GM21423 (cell line): ENCODE results near the gene YAP1.

Source experiments
- ATAC-seq: cut with Tn5 transposase; IDR thresholded peaks from one replicate; pipeline ENCODE4 v1.9.1; 2021; ENCODE audit warnings: mild to moderate bottlenecking, moderate library complexity; ENCODE audit not compliant: unreplicated experiment

The YAP1 gene

GRCh38 chr11:102155676-102156075 lies 45.4 kb downstream of the YAP1 start:
- ATAC-seq: no peak

GRCh38 chr11:102157219-102157618 lies 47.0 kb downstream of the YAP1 start:
- no peak for ATAC-seq

- ATAC-seq: no peak
These were observed 48.0 kb downstream of the YAP1 start for GRCh38 chr11:102158164-102158735.

- no peak for ATAC-seq
These were observed 53.1 kb downstream of the YAP1 start for GRCh38 chr11:102163368-102163767.

GRCh38 chr11:102166175-102167064 lies 56.2 kb downstream of the YAP1 start:
- ATAC-seq: no peak

GRCh38 chr11:102168481-102168880 lies 58.2 kb downstream of the YAP1 start:
- ATAC-seq: no peak

- ATAC-seq: no peak
These were observed 60.9 kb downstream of the YAP1 start for GRCh38 chr11:102171101-102171500.

GRCh38 chr11:102172127-102172848 lies 62.0 kb downstream of the YAP1 start:
- no peak for ATAC-seq

- no peak for ATAC-seq
These were observed 66.9 kb downstream of the YAP1 start for GRCh38 chr11:102177126-102177525.

- ATAC-seq: no peak
These were observed 67.9 kb downstream of the YAP1 start for GRCh38 chr11:102177974-102178631.

- no peak for ATAC-seq
These were observed 69.1 kb downstream of the YAP1 start for GRCh38 chr11:102179371-102179770.

- no peak for ATAC-seq
These were observed 74.2 kb downstream of the YAP1 start for GRCh38 chr11:102184269-102184987.

GRCh38 chr11:102186551-102187191 lies 76.4 kb downstream of the YAP1 start:
- no peak for ATAC-seq

- ATAC-seq: no peak
These were observed 77.3 kb downstream of the YAP1 start for GRCh38 chr11:102187416-102188151.

GRCh38 chr11:102188488-102188887 lies 78.2 kb downstream of the YAP1 start:
- no peak for ATAC-seq

GRCh38 chr11:102191832-102192231 lies 81.6 kb downstream of the YAP1 start:
- ATAC-seq: no peak

GRCh38 chr11:102192349-102193066 lies 82.3 kb downstream of the YAP1 start:
- no peak for ATAC-seq

GRCh38 chr11:102194257-102194656 lies 84.0 kb downstream of the YAP1 start:
- ATAC-seq: no peak

- ATAC-seq: no peak
These were observed 84.7 kb downstream of the YAP1 start for GRCh38 chr11:102194990-102195389.
